NCI-H446 (cell line): ENCODE data around the gene SYDE2.
A peak's percentile ranks its signal among the peaks of the same experiment; 100 is the strongest.
"Not testable (repeated sequence)": the region's sequence is repeated elsewhere in the genome, so short reads cannot be mapped to it uniquely, and the experiment has no call there.

Experiments used
- DNase-seq, 2 experiments: peaks; one replicate each; lab custom pipeline; 2025; lab: John Stamatoyannopoulos, UW

Gene SYDE2

GRCh38 chr1:85166351-85166750 is 34.5 kb downstream of the SYDE2 start:
- DNase-seq, result no peak

- no peak for DNase-seq
Observed at GRCh38 chr1:85158910-85159309, 41.9 kb downstream of the SYDE2 start.

- no peak for DNase-seq
Observed at GRCh38 chr1:85157436-85157835, 43.4 kb downstream of the SYDE2 start.

GRCh38 chr1:85153149-85153891 is 47.5 kb downstream of the SYDE2 start:
- DNase-seq, result no peak

GRCh38 chr1:85151446-85151845 is 49.4 kb downstream of the SYDE2 start:
- no peak for DNase-seq

GRCh38 chr1:85149805-85150204 is 51.0 kb downstream of the SYDE2 start:
- no peak for DNase-seq

GRCh38 chr1:85148524-85149250 is 52.1 kb downstream of the SYDE2 start:
- DNase-seq, result no peak

- no peak for DNase-seq
Observed at GRCh38 chr1:85146972-85147359, 53.9 kb downstream of the SYDE2 start.

- DNase-seq, result not testable (repeated sequence)
Observed at GRCh38 chr1:85146298-85146971, 54.4 kb downstream of the SYDE2 start.

- no peak for DNase-seq
Observed at GRCh38 chr1:85144351-85144750, 56.5 kb downstream of the SYDE2 start.

- DNase-seq, result no peak
Observed at GRCh38 chr1:85142753-85143152, 58.1 kb downstream of the SYDE2 start.

GRCh38 chr1:85138439-85138838 is 62.4 kb downstream of the SYDE2 start:
- not testable (repeated sequence) for DNase-seq

- DNase-seq, result peak; percentile 90 to 97
Observed at GRCh38 chr1:85137660-85138059, 63.2 kb downstream of the SYDE2 start.

- no peak for DNase-seq
Observed at GRCh38 chr1:85135392-85135798, 65.4 kb downstream of the SYDE2 start.

- DNase-seq, result peak in 1 of 2 experiments; percentile 45
Observed at GRCh38 chr1:85134583-85135391, 66.0 kb downstream of the SYDE2 start.

- DNase-seq, result peak in 1 of 2 experiments; percentile 8
Observed at GRCh38 chr1:85133565-85134159, 67.2 kb downstream of the SYDE2 start.

- DNase-seq, result no peak
Observed at GRCh38 chr1:85132078-85132720, 68.6 kb downstream of the SYDE2 start.

- no peak for DNase-seq
Observed at GRCh38 chr1:85128316-85128715, 72.5 kb downstream of the SYDE2 start.

GRCh38 chr1:85125891-85126290 is 74.9 kb downstream of the SYDE2 start:
- no peak for DNase-seq

GRCh38 chr1:85124091-85124490 is 76.7 kb downstream of the SYDE2 start:
- no peak for DNase-seq

- no peak for DNase-seq
Observed at GRCh38 chr1:85122169-85122568, 78.6 kb downstream of the SYDE2 start.
